NT2/D1 (cell line): ENCODE results near the gene SORBS2.
"Not testable (repeated sequence)": the region's sequence is repeated elsewhere in the genome, so short reads cannot be mapped to it uniquely, and the experiment has no call there.

ENCODE experiments used
- DNase-seq: peaks from one replicate; pipeline ENCODE4 v3.0.0-alpha.2; 2011; ENCODE audit warnings: low read depth, low spot score
- H3K27me3 ChIP-seq: 2 replicates; pipeline ENCODE4 v1.6.0; 2011; ENCODE audit warnings: mild to moderate bottlenecking; ENCODE audit not compliant: insufficient read length, insufficient read depth
- H3K36me3 ChIP-seq: 2 replicates; pipeline ENCODE4 v1.6.1; 2011; ENCODE audit warnings: mild to moderate bottlenecking, low read length, mixed read lengths; ENCODE audit not compliant: insufficient read depth, insufficient read length
- H3K4me1 ChIP-seq: 2 replicates; pipeline ENCODE4 v1.5.1; 2011; ENCODE audit not compliant: insufficient read depth, insufficient read length
- H3K4me3 ChIP-seq: 2 replicates; pipeline ENCODE4 v1.5.1; 2011; ENCODE audit warnings: low read depth; ENCODE audit not compliant: insufficient read length
- H3K9ac ChIP-seq: 2 replicates; pipeline ENCODE4 v1.6.0; 2011; ENCODE audit warnings: low read depth; ENCODE audit not compliant: insufficient read length
- H3K9me3 ChIP-seq: 2 replicates; pipeline ENCODE4 v1.5.1; 2011; ENCODE audit warnings: mild to moderate bottlenecking, low read length; ENCODE audit not compliant: insufficient read depth
- SUZ12 ChIP-seq: IDR thresholded peaks from 2 replicates; pipeline ENCODE4 v1.6.1; 2011; ENCODE audit not compliant: insufficient read length, insufficient read depth; ENCODE audit errors: extremely low read depth
- YY1 ChIP-seq: IDR thresholded peaks from 2 replicates; pipeline ENCODE4 v1.6.1; 2011; ENCODE audit not compliant: insufficient read length, insufficient read depth
- ZNF274 ChIP-seq: IDR thresholded peaks from 2 replicates; pipeline ENCODE4 v1.6.1; 2011; ENCODE audit warnings: mild to moderate bottlenecking, low read depth, low read length

SORBS2 gene

DNA sequence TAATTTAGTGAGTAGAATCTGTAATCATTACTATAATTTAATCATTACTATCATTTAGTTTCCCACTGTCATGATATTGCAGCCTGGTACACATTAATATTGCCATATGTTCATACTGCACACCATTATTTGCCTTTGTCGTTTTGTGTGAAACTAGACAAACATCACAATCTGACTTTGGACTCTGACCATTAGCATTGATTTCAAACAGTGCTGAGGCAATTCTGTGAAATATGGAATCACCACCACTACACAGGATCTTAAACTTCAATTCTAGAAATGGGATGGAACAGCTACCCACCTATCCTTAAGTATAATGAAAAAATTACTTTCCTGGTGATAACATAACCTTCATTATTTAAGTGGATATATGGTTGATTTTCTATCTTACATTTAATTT, 98.3 kb downstream of the SORBS2 start:
- no peak overlapping the region for H3K9ac ChIP-seq
- no peaks in the 10 kb centered on the region for H3K36me3 ChIP-seq
- H3K27me3 ChIP-seq, result no peaks in the 10 kb centered on the region
- TF ChIP-seq SUZ12 (no peak), YY1 (no peak), ZNF274 (no peak)
- no peaks in the 10 kb centered on the region for H3K4me1 ChIP-seq
- H3K9me3 ChIP-seq, result no peaks in the 10 kb centered on the region
- no peak for DNase-seq
- H3K4me3 ChIP-seq, result no peak overlapping the region

DNA sequence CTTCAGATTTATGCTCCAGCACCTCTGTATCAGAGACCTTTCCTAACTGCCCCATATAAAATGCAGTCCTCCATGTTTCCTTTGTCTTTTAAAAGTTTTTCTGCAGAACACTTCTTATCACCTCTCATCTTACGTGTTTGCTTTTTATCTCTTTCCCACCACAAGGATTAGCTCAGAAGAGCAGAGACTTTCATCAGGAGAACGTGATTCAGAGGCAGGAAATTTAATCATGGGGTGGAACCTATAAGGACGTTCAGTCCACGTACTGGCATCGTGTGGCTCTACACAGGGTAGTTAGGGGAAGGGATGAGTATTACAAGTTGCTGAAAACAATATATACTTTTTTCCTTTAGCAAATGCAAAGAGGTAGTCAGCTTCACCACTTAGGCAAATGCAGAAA, 98.7 kb downstream of the SORBS2 start:
- no peak overlapping the region for H3K4me3 ChIP-seq
- no peaks in the 10 kb centered on the region for H3K36me3 ChIP-seq
- no peak for TF ChIP-seq SUZ12
- no peak for TF ChIP-seq ZNF274
- TF ChIP-seq YY1, result no peak
- H3K9ac ChIP-seq, result no peak overlapping the region
- no peaks in the 10 kb centered on the region for H3K27me3 ChIP-seq
- no peaks in the 10 kb centered on the region for H3K9me3 ChIP-seq
- no peak for DNase-seq
- no peaks in the 10 kb centered on the region for H3K4me1 ChIP-seq

DNA sequence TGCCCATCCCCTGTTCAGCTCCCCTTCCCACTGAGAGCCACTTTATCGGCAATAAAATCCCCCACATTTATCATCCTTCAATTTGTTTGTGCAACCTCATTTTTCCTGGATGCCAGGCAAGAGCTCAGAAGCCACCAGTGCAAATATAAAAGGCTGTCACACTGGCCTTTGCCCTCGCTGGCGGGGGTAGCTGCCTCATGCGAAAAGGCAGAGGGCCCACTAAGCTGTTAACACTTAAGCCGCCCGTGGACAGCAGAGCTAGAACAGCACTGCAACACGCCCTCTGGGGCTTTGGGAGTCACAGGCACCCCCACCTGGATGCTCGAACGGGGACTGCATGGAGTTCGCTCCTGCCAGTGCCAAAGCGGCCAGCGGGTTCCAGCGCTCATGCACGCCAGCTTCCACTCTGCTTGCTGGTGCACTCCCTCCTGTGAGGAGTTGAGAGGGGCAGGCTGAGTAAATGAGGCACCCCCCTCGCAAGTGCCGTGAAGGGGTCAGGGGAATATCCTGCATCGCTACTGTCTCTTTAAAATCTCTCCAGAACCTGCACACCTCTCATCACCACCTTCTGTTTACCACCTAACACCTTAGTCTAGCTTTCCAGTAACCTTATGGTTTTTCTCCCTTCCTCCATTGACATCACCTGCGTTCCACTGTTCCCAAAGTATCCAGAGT, 99.5 kb downstream of the SORBS2 start:
- Histone ChIP-seq H3K4me1 (no peaks in the 10 kb centered on the region), H3K4me3 (no peak overlapping the region), H3K27me3 (no peaks in the 10 kb centered on the region), H3K9me3 (no peaks in the 10 kb centered on the region), H3K9ac (no peak overlapping the region), H3K36me3 (no peaks in the 10 kb centered on the region)
- DNase-seq, result no peak
- TF ChIP-seq ZNF274, result no peak
- no peak for TF ChIP-seq YY1
- TF ChIP-seq SUZ12, result no peak

DNA sequence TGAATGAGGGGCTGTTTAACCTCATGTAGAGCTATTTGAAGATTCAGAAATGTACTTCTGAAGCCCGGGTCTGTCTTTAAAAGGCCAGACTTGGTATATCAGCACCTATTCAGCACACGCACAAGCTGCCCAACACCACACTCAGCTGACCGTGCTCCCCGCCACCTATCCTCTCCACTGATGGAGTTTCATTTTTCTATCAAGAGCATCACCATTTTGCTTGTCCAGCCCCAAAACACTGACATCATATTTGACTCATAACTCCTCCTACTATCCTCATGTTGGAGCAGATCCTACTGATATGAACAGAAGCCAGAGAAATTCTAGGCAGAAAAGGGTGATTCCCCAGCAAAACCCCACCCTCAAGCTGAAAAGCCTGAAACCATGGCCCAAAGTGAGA, 100.3 kb downstream of the SORBS2 start:
- Histone ChIP-seq H3K9ac (no peak overlapping the region), H3K4me1 (no peaks in the 10 kb centered on the region), H3K9me3 (no peaks in the 10 kb centered on the region), H3K36me3 (no peaks in the 10 kb centered on the region), H3K4me3 (no peak overlapping the region), H3K27me3 (no peaks in the 10 kb centered on the region)
- TF ChIP-seq YY1 (no peak), ZNF274 (no peak), SUZ12 (no peak)
- DNase-seq, result no peak

DNA sequence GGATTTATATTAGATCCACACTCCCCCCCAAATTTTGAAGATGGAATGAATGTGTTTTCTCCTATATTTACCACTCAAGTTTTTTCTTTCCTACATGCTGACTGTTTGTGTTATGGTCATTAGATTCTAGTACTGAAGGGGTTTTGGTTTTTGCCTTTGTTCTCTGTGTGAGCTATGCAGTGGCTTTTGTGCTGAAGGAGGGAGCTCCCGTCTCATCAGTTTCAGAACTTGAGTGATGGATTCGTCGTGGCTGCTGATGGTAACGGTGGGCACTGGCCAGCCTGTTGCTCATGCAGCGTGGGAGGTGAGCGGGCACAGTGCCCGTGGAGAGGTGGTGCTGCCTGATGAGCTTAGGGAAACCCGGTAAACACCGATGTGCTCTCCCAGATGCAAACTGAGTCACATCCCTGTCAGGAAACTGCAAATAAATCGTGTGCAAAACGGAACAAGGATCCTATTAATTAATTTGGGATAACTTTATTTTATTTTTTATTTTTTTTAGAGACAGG, 101.5 kb downstream of the SORBS2 start:
- Histone ChIP-seq H3K9ac (no peak overlapping the region), H3K9me3 (peaks cover 4% of the 10 kb centered on the region; the same call in 1 of the 2 replicates), H3K4me1 (no peaks in the 10 kb centered on the region), H3K27me3 (no peaks in the 10 kb centered on the region), H3K36me3 (no peaks in the 10 kb centered on the region), H3K4me3 (no peak overlapping the region)
- TF ChIP-seq YY1 (no peak), ZNF274 (no peak), SUZ12 (no peak)
- no peak for DNase-seq

DNA sequence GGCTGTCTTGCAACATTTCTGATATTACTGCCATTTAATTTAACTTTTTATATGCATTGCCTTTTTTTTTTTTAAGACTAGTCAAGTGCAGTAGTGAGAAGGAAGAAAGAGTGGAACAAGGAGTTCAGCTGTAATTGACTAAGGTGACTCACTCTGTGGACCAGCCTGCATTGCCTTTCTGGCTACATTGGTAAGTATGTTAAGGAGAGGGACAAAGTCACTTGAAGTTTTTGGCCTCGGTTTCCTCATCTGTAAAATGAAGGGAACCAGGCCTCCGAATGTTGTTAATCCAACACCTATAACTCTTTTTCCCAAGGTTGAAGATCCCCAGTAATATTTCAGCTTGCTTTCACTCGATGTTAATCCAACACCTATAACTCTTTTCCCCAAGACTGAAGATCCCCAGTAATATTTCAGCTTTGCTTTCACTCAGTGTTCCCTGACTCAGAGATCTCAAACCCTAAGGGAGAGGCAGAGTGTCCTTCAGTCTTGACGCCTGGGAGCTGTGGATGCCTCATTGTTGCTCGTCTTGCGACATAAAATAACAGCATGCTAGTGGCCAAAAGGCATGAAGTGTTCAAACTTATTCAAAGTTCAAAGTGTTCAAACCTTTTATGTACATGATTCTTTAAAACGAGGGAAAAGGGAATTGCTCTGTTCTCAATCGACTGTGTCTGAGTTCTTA, 102.0 kb downstream of the SORBS2 start:
- Histone ChIP-seq H3K27me3 (no peaks in the 10 kb centered on the region), H3K4me3 (no peak overlapping the region), H3K36me3 (no peaks in the 10 kb centered on the region), H3K9me3 (peaks cover 9% of the 10 kb centered on the region; the same call in 1 of the 2 replicates), H3K9ac (no peak overlapping the region), H3K4me1 (no peaks in the 10 kb centered on the region)
- no peak for DNase-seq
- TF ChIP-seq SUZ12, result no peak
- TF ChIP-seq ZNF274, result no peak
- TF ChIP-seq YY1, result no peak

DNA sequence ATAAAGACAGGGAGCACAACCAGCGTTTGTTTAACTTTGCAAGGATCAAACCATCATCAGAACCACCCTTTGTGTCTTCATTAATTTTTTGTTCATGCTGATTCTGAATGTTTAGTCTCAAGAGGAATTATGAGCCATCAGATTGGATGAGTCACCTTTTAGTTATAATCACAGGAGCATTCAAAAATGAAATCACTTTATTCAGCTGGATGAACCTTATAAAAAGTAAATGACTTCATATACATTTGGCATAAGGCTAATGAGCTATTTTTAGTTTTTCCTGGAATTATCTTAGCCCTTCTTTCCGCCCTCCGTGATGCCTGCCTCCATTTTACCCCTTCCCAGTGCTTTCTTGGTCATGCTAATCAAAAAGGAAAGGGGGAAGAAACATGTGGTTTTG, 103.6 kb downstream of the SORBS2 start:
- TF ChIP-seq ZNF274, result no peak
- TF ChIP-seq YY1, result no peak
- TF ChIP-seq SUZ12, result no peak
- no peak for DNase-seq

DNA sequence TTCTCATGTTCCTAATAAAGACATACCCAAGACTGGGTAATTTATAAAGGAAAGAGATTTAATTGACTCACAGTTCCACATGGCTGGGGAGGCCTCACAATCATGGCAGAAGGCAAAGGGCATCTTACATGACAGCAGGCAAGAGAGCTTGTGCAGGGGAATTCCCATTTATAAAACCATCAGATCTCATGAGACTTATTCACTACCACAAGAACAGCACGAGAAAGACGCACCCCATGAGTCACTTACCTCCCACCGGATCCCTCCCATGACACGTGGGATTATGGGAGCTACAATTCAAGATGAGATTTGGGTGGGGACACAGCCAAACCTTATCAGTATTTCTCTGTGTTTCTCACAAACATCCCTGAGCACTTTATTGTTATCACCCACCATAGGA, 104.4 kb downstream of the SORBS2 start:
- DNase-seq, H3K36me3 ChIP-seq, H3K4me1 ChIP-seq: not testable (repeated sequence)

More for the DNA sequence above, 103.6 kb downstream of the SORBS2 start:
- no peak overlapping the region for H3K9ac ChIP-seq
- H3K9me3 ChIP-seq, result peaks cover 14% of the 10 kb centered on the region; the same call in 1 of the 2 replicates
- no peak overlapping the region for H3K4me3 ChIP-seq
- H3K36me3 ChIP-seq, result no peaks in the 10 kb centered on the region
- no peaks in the 10 kb centered on the region for H3K27me3 ChIP-seq
- H3K4me1 ChIP-seq, result no peaks in the 10 kb centered on the region

More for the DNA sequence above, 104.4 kb downstream of the SORBS2 start:
- H3K9me3 ChIP-seq, result peaks cover 14% of the 10 kb centered on the region; the same call in 1 of the 2 replicates
- not testable (repeated sequence) for H3K9ac ChIP-seq, H3K27me3 ChIP-seq, H3K4me3 ChIP-seq
